ENCODE results near the gene EEF2K.

DNA sequence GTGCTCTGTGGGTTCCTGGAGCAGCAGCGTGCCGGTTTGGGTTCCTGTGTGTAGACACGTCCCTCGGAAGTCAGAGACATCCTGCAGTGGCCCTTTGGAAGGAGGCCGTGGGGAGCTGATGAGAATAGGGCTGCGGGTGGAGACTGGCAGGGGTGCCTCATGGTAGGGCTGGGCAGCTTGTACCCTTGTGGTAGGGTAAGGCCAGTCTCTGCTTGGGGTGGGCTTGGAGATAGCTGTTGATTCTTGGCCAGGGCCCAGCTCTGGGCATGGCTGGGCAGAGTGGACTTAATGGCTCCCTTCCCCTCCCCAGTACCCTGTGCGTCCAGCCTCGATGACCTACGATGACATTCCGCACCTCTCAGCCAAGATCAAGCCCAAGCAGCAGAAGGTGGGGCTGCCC is 101.8 kb downstream of the EEF2K start:
- TF ChIP-seq, protein P1, sequence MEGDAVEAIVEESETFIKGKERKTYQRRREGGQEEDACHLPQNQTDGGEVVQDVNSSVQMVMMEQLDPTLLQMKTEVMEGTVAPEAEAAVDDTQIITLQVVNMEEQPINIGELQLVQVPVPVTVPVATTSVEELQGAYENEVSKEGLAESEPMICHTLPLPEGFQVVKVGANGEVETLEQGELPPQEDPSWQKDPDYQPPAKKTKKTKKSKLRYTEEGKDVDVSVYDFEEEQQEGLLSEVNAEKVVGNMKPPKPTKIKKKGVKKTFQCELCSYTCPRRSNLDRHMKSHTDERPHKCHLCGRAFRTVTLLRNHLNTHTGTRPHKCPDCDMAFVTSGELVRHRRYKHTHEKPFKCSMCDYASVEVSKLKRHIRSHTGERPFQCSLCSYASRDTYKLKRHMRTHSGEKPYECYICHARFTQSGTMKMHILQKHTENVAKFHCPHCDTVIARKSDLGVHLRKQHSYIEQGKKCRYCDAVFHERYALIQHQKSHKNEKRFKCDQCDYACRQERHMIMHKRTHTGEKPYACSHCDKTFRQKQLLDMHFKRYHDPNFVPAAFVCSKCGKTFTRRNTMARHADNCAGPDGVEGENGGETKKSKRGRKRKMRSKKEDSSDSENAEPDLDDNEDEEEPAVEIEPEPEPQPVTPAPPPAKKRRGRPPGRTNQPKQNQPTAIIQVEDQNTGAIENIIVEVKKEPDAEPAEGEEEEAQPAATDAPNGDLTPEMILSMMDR (IDR thresholded peaks at IDR 0.05) = no peak
- TF ChIP-seq POLR2A (IDR thresholded peaks at IDR 0.05) = no peak
